GM23338 (cell line): ENCODE data around the gene KCTD12. TPM values are rescaled to one million over a fixed set of nuclear protein-coding genes. Genes with fewer than 3 reads are reported as not detected.

Experiments
- ATAC-seq: fragments of 200-7000 bp; cut with Tn5 transposase; 3 replicates; pipeline ENCODE4 v1.9.1; 2020
- DNase-seq: peaks from one replicate; pipeline ENCODE4 v3.0.0-alpha.2; 2015; ENCODE audit warnings: low spot score
- H2AFZ ChIP-seq: fragments of 200-600 bp; sonication (generic); 2 replicates; pipeline ENCODE4 v1.8.0; 2016; ENCODE audit warnings: antibody characterized with exemption, mild to moderate bottlenecking, moderate library complexity
- H3F3A ChIP-seq: fragments of 200-600 bp; sonication (generic); replicated peaks from 2 replicates; pipeline ENCODE4 v1.8.0; 2017; ENCODE audit warnings: antibody characterized with exemption, mixed run types, low read depth
- H3K27ac ChIP-seq: fragments of 200-600 bp; sonication (generic); 2 replicates; pipeline ENCODE4 v1.6.1; 2016; ENCODE audit warnings: low read depth
- H3K27me3 ChIP-seq: fragments of 200-600 bp; sonication (generic); 2 replicates; pipeline ENCODE4 v1.8.0; 2016; ENCODE audit warnings: mild to moderate bottlenecking, mixed run types, moderate library complexity; ENCODE audit not compliant: insufficient read depth
- H3K36me3 ChIP-seq: fragments of 200-600 bp; sonication (generic); 2 replicates; pipeline ENCODE4 v1.8.0; 2016; ENCODE audit warnings: mild to moderate bottlenecking; ENCODE audit not compliant: insufficient read depth
- H3K4me1 ChIP-seq: fragments of 200-600 bp; sonication (generic); 2 replicates; pipeline ENCODE4 v1.8.0; 2016; ENCODE audit warnings: mild to moderate bottlenecking, moderate library complexity; ENCODE audit not compliant: insufficient read depth
- H3K4me2 ChIP-seq: fragments of 200-600 bp; sonication (generic); 2 replicates; pipeline ENCODE4 v1.7.1; 2017; ENCODE audit warnings: mixed run types
- H3K4me3 ChIP-seq: fragments of 200-600 bp; sonication (generic); 2 replicates; pipeline ENCODE4 v1.6.1; 2016; ENCODE audit warnings: mixed run types
- H3K79me2 ChIP-seq: fragments of 200-600 bp; sonication (generic); replicated peaks from 2 replicates; pipeline ENCODE4 v1.8.0; 2017; ENCODE audit warnings: mild to moderate bottlenecking; ENCODE audit not compliant: insufficient read depth
- H3K9me2 ChIP-seq: fragments of 200-600 bp; sonication (generic); 2 replicates; pipeline ENCODE4 v1.8.0; 2017; ENCODE audit not compliant: insufficient read depth
- H4K20me1 ChIP-seq: fragments of 200-600 bp; sonication (generic); replicated peaks from 2 replicates; pipeline ENCODE4 v1.8.0; 2017; ENCODE audit warnings: mild to moderate bottlenecking; ENCODE audit not compliant: insufficient read depth
- H3K27ac Mint-ChIP-seq: 2 replicates; pipeline ENCODE4 v1.8.0; 2020; ENCODE audit warnings: inconsistent platforms, mild to moderate bottlenecking, moderate library complexity, mixed read lengths
- H3K27me3 Mint-ChIP-seq: 3 replicates; pipeline ENCODE4 v1.8.0; 2022; ENCODE audit warnings: low read depth, mild to moderate bottlenecking, moderate library complexity, mixed read lengths, inconsistent platforms; ENCODE audit not compliant: insufficient read depth, poor library complexity
- H3K36me3 Mint-ChIP-seq: 3 replicates; pipeline ENCODE4 v1.8.0; 2021; ENCODE audit warnings: low read depth, mild to moderate bottlenecking, inconsistent platforms, moderate library complexity, mixed read lengths
- H3K4me1 Mint-ChIP-seq: 3 replicates; pipeline ENCODE4 v1.8.0; 2020; ENCODE audit warnings: mild to moderate bottlenecking, inconsistent platforms, mixed read lengths
- H3K4me3 Mint-ChIP-seq: 3 replicates; pipeline ENCODE4 v1.8.0; 2021; ENCODE audit warnings: moderate library complexity, mild to moderate bottlenecking, inconsistent platforms, mixed read lengths
- H3K9me3 Mint-ChIP-seq: 3 replicates; pipeline ENCODE4 v1.8.0; 2020; ENCODE audit warnings: moderate library complexity, mild to moderate bottlenecking, inconsistent platforms, mixed read lengths
- CREB1 ChIP-seq: fragments of 250-450 bp; sonication (Bioruptor Pico); IDR thresholded peaks from 2 replicates; pipeline ENCODE4 v1.5.0; 2020; ENCODE audit warnings: low read depth, mild to moderate bottlenecking, moderate library complexity
- CTCF ChIP-seq, 2 experiments: fragments of 200-600 bp in 1 of 2; sonication (generic) in 1 of 2; conservative IDR thresholded peaks; 2 replicates each; pipeline versions ENCODE4 v1.5.1 to v1.6.1; 2016 to 2017; ENCODE audit warnings: antibody characterized with exemption in 2 of 2, low read depth in 2 of 2, mild to moderate bottlenecking in 2 of 2, moderate library complexity in 1 of 2
- EZH2 ChIP-seq: fragments of 200-600 bp; sonication (generic); IDR thresholded peaks from one replicate; pipeline ENCODE4 v1.8.0; 2017; ENCODE audit warnings: antibody characterized with exemption, mild to moderate bottlenecking, low read depth; ENCODE audit not compliant: unreplicated experiment
- JUNB ChIP-seq: IDR thresholded peaks from one replicate; pipeline ENCODE4 v1.6.1; 2016; ENCODE audit warnings: antibody characterized with exemption; ENCODE audit not compliant: unreplicated experiment
- NANOG ChIP-seq: IDR thresholded peaks from 2 replicates; pipeline ENCODE4 v1.6.1; 2016; ENCODE audit warnings: antibody characterized with exemption, borderline replicate concordance
- POLR2AphosphoS5 ChIP-seq: IDR thresholded peaks from 2 replicates; pipeline ENCODE4 v1.6.1; 2016; ENCODE audit warnings: antibody characterized with exemption, low read depth
- STAT1 ChIP-seq: IDR thresholded peaks from one replicate; pipeline ENCODE4 v1.6.1; 2016; ENCODE audit warnings: antibody characterized with exemption; ENCODE audit not compliant: unreplicated experiment
- ZNF462 ChIP-seq: fragments of 250-450 bp; sonication (Bioruptor Pico); IDR thresholded peaks from 2 replicates; pipeline ENCODE4 v1.5.0; 2020; ENCODE audit warnings: mild to moderate bottlenecking, moderate library complexity
- polyA plus RNA-seq: library from polyadenylated mRNA; unstranded; fragments of >200 nt; fragmentation: Nextera tagmentation; extraction: Ambion mirVana; gene quantifications from 2 replicates; pipeline ENCODE4 v1.2.1, GENCODE V29; 2016
- total RNA-seq: library from RNA; depleted of rRNA; stranded (reverse); fragments of >200 nt; shearing (Covaris generic); gene quantifications from 2 replicates; pipeline ENCODE4 v1.2.3, GENCODE V29; 2014

KCTD12 gene
- total and polyA plus RNA-seq, 2 experiments from 2014 or later: 3.3 to 12.0 TPM

DNA sequence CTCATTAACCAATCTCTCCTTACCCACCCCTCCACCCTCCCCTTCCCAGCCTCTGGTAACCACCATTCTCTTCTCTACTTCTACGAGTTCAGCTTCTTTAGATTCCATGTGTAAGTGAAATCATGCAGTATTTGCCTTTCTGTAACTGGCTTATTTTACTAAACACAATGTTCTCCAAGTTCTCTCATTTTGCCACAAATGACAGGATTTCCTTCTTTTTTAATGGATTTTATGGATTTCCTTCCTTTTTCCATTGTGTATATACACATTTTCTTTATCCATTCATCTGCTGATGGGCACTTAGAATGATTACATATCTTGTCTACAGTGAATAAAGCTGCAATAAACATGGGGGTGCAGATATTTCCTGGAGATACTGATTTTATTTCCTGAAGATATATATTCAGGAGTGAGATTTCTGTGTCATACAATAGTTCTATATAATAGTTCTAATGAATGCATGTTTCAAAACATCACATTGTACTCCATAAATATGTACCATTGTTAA lies 20.2 kb downstream of the KCTD12 start:
- no peak overlapping the region for H3K4me3 ChIP-seq
- Mint-ChIP-seq H3K27ac (no peak overlapping the region), H3K36me3 (no peaks in the 10 kb centered on the region), H3K27me3 (no peaks in the 10 kb centered on the region), H3K9me3 (no peaks in the 10 kb centered on the region), H3K4me1 (peaks cover 8% of the 10 kb centered on the region; the same call in 2 of the 3 replicates), H3K4me3 (no peak overlapping the region)
- no peak overlapping the region for H3K4me2 ChIP-seq
- TF ChIP-seq POLR2AphosphoS5: no peak
- TF ChIP-seq EZH2: no peak
- no peak for TF ChIP-seq CTCF (conservative IDR thresholded peaks at IDR 0.05; ENCODE audit: low read depth in 2 of 2)
- TF ChIP-seq CREB1 (CRISPR knock-in tag): no peak
- TF ChIP-seq STAT1: no peak
- TF ChIP-seq NANOG: no peak
- no peak overlapping the region for H2AFZ ChIP-seq
- no peak for ATAC-seq
- no peaks in the 10 kb centered on the region for H3K79me2 ChIP-seq
- no peaks in the 10 kb centered on the region for H3K27me3 ChIP-seq
- no peak overlapping the region for H3K27ac ChIP-seq
- H3K36me3 ChIP-seq: no peaks in the 10 kb centered on the region
- no peaks in the 10 kb centered on the region for H4K20me1 ChIP-seq
- peaks cover 3% of the 10 kb centered on the region; the same call in 1 of the 2 replicates for H3K4me1 ChIP-seq
- DNase-seq: no peak
- no peaks in the 10 kb centered on the region for H3K9me2 ChIP-seq
- no peaks in the 10 kb centered on the region for H3F3A ChIP-seq

DNA sequence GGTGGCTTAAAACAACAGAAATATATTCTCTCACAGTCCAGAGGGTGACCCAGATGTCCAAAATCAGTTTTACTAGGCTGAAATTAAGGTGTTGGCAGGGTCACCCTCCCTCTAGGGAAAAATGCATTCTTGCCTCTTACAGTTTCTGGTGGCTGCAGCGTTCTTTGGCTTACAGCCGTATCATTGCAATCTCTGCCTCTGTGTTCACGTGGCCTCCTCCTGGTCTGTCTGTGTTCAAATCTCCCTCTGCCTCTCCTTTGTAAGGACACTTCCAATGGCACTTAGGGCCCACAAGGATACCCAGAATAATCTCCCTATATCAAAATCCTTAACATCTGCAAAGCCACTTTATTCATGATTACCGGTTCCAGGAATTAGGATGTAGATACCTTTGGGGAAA lies 21.1 kb downstream of the KCTD12 start:
- Mint-ChIP-seq H3K36me3 (no peaks in the 10 kb centered on the region), H3K27me3 (no peaks in the 10 kb centered on the region), H3K27ac (no peak overlapping the region), H3K9me3 (no peaks in the 10 kb centered on the region), H3K4me1 (peaks cover 8% of the 10 kb centered on the region; the same call in 2 of the 3 replicates), H3K4me3 (no peak overlapping the region)
- Histone ChIP-seq H3K9me2 (no peaks in the 10 kb centered on the region), H3K79me2 (no peaks in the 10 kb centered on the region), H2AFZ (peak overlapping the region; percentile 19; the same call in 1 of the 2 replicates), H3K27me3 (no peaks in the 10 kb centered on the region), H3K4me1 (peaks cover 3% of the 10 kb centered on the region; the same call in 1 of the 2 replicates), H3K4me2 (no peak overlapping the region), H3F3A (no peaks in the 10 kb centered on the region), H3K27ac (no peak overlapping the region), H4K20me1 (no peaks in the 10 kb centered on the region), H3K36me3 (no peaks in the 10 kb centered on the region), H3K4me3 (no peak overlapping the region)
- DNase-seq: peak; percentile 4
- TF ChIP-seq JUNB (no peak), NANOG (no peak), ZNF462 (no peak), POLR2AphosphoS5 (no peak)
- ATAC-seq: no peak
